Measurements from ENCODE around the gene LY6G6D.
A peak's percentile ranks its signal among the peaks of the same experiment; 100 is the strongest.

LY6G6D gene, protein sequence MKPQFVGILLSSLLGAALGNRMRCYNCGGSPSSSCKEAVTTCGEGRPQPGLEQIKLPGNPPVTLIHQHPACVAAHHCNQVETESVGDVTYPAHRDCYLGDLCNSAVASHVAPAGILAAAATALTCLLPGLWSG

DNA sequence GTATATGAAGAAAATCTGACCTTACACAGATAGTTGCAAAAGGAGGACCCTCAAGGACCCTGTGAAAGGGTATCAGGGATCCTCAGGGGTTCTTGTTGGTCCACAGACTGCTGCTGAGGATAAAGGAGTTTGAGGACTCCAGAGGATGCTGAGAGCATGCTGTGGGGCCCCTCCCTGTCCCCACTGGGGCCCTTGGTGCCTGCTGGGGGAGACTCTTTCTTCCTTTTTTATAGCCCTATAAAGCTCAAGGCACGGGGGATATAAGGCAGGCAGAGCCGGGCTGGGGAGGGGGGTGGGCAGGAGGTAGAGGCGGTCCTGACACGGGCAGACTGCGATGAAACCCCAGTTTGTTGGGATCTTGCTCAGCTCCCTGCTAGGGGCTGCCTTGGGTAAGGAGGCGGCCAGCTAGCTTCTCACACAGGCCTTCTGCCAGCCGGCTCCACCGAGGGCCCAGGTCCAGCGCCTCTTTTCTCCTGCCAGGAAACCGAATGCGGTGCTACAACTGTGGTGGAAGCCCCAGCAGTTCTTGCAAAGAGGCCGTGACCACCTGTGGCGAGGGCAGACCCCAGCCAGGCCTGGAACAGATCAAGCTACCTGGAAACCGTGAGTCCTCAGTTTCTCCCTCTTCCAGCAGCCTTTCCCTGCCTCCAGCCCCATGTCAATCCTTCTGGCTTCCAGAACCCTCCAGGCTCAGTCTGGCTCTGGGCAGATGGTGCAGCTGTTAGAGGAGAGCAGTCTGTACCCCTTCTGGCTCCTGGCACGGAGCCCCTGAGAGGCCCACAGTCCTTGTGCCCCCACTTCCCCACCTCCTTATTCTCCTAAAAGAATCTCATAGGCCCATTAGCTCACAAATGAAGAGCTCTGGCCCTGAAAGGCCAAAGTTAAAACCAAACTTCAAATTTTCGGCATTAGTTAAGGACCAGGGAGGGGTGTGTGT is at the start of gene LY6G6D:
TSS of gene LY6G6D (plus strand) at position 327 of the 937 bp plus-strand sequence. CDS start at position 335, 8 bp downstream.
- DNase-seq, result no peak

DNA sequence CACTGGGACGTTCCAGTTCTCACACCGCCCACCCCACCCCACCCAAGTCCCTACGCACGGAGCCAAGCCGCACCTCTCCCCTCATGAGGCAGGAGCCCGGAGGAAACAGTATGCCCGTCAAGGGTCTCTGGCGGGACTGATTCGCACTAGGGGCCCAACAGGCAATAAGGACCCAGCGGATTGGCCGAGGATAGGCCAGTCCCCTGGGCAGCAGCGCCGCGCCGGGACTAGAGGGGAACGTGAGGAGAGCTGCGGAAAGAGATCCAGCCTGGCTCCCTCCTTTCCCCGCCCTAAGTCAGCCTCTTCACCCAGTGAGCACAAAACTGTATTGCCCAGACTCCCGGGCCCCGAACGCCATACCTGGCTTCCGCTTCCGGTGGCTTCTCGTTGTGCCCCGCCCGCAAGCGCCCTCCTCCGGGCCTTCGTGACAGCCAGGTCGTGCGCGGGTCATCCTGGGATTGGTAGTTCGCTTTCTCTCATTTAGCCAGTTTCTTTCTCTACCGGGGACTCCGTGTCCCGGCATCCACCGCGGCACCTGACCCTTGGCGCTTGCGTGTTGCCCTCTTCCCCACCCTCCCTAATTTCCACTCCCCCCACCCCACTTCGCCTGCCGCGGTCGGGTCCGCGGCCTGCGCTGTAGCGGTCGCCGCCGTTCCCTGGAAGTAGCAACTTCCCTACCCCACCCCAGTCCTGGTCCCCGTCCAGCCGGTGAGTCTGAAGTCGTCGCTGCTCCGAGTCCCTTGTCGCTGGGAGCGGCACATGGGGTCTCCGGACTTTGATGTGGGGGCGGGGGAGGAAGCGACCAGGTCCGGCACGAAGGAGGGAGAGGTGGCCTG is 49.4 kb upstream of the LY6G6D start, which contains the start of gene CSNK2B:
TSS of gene CSNK2B (plus strand) at position 580 of the 836 bp plus-strand sequence. CDS start 752 bp downstream, outside the sequence.
- DNase-seq, result peak; percentile 93

- DNase-seq, result no peak
These were observed 48.7 kb upstream of the LY6G6D start for GRCh38 chr6:31666337-31666965.

DNA sequence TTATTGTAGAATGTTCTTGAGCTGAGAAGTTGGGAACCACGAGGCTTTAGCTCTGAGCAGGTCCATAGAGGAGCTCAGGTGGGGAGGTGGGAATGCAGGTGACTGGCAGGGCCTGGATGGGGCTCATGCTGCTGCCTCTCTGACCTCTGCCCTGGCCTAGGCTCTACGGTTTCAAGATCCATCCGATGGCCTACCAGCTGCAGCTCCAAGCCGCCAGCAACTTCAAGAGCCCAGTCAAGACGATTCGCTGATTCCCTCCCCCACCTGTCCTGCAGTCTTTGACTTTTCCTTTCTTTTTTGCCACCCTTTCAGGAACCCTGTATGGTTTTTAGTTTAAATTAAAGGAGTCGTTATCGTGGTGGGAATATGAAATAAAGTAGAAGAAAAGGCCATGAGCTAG is 45.5 kb upstream of the LY6G6D start, which contains the start of gene LY6G5B:
TSS of gene LY6G5B (plus strand) at position 301 of the 400 bp plus-strand sequence. CDS start 975 bp downstream, outside the sequence.
- no peak for DNase-seq

DNA sequence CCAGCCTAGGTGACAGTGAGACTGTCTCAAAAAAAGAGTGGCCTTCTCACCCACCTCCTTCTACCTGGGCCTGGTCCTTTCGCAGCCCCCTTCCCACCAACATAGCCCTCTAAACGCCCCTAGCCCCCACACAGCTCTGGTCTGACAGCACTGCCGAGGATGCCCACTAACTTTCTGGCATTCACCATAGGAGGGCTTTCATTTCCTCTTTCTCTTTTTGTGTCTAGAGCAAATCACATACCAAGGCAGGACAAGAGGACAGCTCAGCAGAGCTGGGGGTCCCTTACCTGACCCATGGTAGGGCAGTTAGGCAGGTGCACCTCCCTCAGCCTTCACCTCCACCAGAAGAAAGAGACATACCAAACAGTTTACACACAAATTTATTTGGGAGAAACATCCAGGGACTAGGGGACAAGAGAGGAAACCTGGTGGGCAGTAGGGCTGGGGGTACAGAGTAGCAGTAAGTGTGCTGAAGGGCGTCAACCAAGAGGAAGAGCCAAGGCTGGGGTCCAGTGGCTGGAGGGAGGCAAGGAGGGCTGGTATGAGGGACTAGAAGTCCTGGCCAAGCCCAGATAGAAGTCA is 38.7 kb upstream of the LY6G6D start:
- no peak for DNase-seq

GRCh38 chr6:31676904-31677303 is 38.2 kb upstream of the LY6G6D start:
- DNase-seq, result no peak

- DNase-seq, result no peak
These were observed 37.2 kb upstream of the LY6G6D start for GRCh38 chr6:31677955-31678354.

DNA sequence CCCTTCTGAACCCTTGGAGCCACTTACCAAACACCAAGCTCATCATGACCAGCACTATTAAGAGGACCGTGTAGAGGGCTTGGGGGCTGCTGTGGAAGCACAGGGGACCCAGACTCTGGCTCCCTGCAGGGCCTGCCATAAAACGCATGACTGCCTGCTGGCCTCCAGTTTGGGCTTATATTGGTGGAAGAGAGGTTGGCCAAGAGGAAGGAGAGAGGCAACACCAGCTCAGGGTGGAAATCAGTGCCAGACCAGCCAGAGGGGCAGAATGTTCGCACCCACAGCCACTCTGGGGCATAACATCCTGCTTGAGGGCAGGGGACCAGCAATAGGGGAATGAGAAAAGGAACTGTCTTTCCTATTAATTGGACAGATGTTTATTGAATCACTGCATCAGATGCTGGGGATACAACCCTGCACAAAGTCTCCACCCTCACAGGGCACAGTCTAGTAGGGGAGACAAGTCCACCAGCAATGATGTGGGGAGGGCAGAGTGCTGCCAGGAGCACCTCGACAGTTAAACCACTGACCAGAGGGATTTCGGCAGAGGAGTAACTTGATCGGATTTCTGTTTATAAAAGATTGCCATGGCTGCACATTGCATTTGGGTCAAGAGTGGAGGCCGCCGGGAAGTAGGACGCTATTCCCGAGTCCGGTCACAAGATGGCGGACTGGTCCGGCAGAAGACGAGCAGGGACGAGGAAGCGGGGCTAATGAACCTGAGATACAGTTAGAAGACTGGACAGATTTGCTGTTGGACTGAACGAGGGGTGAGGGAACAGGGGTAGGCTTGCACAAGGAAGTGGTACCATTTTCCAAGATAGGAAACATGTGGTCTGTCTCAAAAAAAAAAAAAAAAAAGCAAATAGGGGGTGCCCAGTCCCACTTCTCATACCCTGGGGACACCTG is 34.7 kb upstream of the LY6G6D start, which contains the start of gene LY6G5C:
TSS of gene LY6G5C (minus strand) at position 842 of the 909 bp plus-strand sequence. CDS start at position 148, 694 bp downstream.
- DNase-seq, result peak; percentile 25

DNA sequence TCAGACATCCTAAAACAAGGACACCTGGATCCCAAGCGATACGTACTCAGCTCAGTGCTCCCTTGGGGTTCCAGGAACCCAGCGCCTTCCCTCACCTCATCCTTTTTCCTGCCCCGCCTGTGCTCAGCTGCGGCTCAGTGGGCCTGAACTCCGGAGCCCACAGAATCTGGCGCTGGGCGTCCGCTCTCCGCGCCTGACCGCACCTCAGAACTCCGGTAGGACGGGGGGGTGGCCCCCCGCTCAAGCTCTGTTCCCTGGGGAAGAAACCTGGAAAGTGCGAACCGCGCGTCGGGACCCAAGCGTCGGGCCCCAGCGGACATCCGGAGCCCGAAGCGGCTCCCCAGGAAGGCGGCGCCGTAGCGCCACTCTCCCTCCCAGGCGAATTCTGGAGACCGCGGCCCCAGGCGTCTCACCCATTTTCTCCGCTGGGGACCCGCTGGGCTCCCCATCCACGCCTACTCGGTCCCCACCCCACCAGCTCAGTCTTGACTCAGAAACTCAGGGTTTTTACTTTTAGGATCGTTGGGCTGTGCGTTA is 33.9 kb upstream of the LY6G6D start:
- DNase-seq, result no peak

DNA sequence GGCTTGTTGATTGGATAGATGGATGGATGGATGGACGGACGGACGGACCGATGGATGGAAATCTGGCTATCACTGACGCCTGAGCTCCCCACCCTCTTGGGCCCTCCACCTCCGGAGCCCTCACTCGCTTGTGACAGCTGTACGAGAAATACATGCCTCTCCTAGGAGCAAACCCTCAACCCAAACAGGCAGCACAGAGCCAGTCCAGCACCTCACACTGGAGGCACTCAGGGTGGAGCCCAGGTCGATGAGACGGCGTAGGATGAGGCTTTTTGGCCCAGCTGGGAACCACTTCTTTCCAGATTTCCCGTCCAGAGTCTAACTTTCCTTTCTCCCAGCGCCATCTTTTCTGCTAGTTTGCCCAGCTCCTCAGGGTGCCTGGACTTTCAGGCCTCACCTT is 31.6 kb upstream of the LY6G6D start:
- DNase-seq, result no peak

- no peak for DNase-seq
These were observed 28.7 kb upstream of the LY6G6D start for GRCh38 chr6:31686483-31686882.

DNA sequence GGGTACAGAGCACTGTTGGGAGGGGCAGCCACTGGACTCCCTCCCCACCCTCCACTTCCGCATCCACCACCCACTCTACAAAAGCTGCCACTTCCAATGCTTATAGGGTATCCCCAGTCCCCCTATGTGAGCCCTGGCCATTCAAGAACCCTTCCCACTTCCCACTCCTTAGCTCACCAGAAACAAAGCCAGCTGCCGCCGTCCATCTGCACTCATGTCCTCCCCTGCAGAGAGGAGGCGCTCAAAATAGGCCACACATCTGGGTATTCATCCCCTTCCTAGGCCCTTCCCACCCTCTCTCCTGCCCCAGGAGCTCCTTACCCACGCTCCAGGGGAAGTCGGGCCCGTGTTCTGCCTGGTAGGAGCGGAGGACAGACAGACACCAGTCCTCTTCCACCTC is 27.8 kb upstream of the LY6G6D start:
- DNase-seq, result no peak

DNA sequence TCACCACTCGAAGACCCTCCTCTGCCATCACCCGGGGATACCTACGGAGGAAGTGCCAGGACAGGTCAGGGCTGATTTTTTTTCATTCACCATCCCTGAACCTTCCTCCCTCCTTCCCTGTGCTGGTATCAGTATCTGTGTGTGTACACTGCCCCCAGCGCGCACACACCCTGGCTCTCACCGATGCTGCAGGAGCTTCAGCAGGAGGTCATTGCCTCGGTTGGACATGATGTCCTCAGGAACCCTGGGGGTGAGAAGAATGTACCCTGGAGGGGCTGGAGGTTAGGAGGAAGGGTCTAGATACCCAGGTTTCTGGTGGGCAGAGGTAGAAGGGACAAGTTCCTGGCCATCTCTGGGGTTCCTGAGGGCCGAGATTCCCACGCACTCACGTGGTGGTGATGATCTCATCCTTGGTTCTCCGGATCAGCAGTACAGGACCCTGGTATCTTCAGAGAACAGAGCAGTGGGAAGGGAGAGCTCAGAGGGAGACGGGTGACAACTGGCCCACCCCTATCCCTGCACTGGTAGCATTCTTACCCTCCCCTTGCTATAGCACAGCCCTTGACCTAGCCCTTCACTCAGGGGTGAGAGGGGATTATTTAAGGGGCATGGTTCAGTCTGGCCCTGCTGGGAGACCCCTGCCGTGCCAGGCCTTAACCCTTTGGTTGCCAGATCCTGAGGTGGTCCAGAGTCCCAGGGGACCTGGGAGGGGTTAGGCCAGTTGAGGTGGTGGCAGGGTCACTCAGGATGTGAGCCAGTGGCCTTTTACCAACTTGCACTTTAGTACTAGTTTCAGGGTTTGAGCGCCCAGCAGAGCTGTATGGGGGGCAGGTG is 27.1 kb upstream of the LY6G6D start:
- no peak for DNase-seq

- DNase-seq, result no peak
These were observed 25.7 kb upstream of the LY6G6D start for GRCh38 chr6:31689249-31690110.

GRCh38 chr6:31690231-31691077 is 24.7 kb upstream of the LY6G6D start:
- DNase-seq, result no peak

DNA sequence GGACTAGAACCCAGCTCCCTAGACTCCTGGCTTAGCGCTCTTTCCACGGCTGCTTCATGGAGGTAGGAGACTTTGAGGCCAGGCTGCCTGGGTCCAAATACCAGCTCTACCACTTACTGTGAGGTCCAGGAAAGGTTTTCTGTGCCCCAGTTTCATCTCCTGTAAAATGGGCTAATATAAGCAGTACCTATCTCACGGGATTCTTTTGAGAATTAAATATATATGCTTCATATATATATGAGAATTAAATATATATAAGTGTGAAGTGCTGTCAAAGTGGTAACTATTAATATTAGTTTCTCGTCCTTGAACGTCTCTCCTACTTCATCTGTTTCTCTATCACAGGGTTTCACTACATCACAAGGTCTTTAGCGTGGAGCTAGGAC is 24.1 kb upstream of the LY6G6D start:
- no peak for DNase-seq

- DNase-seq, result no peak
These were observed 23.5 kb upstream of the LY6G6D start for GRCh38 chr6:31691564-31692108.

Data from NCI-H1694 (cell line).